ENCODE results near the gene APOD.

The APOD gene

GRCh38 chr3:195558602-195559001 lies 25.1 kb downstream of the APOD start:
- DNase-seq (no peak), ATAC-seq (peak; percentile 67)
- H3K4me3 Mint-ChIP-seq, result no peak overlapping the region
- H3K36me3 Mint-ChIP-seq (ENCODE audit: low read depth), result no peaks in the 10 kb centered on the region
- no peaks in the 10 kb centered on the region for H3K27me3 Mint-ChIP-seq
- no peaks in the 10 kb centered on the region for H3K9me3 Mint-ChIP-seq
- H3K4me1 Mint-ChIP-seq, result peaks cover 22% of the 10 kb centered on the region
- no peak overlapping the region for H3K27ac Mint-ChIP-seq

DNA sequence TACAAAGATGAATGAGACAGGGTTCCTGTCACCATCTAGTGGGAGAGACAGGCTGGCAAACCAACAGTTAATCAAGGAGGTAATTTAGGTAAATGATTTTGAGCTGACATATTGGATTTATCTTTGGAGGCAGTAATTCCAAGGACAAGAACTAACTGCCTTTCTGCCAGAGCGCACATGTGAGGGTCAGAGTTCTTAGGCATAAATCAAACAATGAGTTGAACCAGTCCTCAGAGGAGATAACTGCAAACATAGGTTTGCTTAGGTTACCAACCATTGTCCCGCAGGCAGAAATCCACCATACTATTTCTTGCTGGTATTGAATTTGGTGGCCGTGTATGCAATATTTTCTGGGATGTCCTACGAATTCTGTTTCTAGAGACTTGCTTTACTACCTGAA lies 26.4 kb downstream of the APOD start:
- no peak overlapping the region for H3K27ac Mint-ChIP-seq
- H3K9me3 Mint-ChIP-seq, result no peaks in the 10 kb centered on the region
- no peak overlapping the region for H3K4me3 Mint-ChIP-seq
- H3K4me1 Mint-ChIP-seq, result peaks cover 35% of the 10 kb centered on the region
- H3K27me3 Mint-ChIP-seq, result no peaks in the 10 kb centered on the region
- DNase-seq, result no peak
- H3K36me3 Mint-ChIP-seq (ENCODE audit: low read depth), result no peaks in the 10 kb centered on the region
- ATAC-seq, result no peak

DNA sequence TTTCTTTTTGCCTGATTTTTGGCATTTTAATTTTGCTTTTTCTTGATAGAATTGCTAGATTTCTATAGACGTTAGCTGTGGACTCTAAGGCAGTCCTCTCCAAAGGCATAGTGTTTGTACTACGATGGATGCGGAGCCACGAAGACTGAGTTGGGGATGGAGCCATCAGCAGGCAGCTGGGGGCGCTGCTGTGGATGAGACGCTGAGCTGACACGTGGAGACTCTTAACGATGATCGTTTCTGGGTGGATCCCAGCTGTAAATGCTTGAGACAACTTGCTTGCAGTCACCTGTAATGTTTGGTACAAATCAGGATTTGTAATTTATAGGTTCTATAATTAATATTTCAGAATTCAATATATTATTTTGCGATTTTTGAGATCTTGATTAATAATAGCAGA lies 27.4 kb downstream of the APOD start:
- Mint-ChIP-seq H3K27me3 (no peaks in the 10 kb centered on the region), H3K9me3 (no peaks in the 10 kb centered on the region), H3K4me1 (peaks cover 44% of the 10 kb centered on the region), H3K36me3 (ENCODE audit: low read depth) (no peaks in the 10 kb centered on the region), H3K4me3 (no peak overlapping the region), H3K27ac (no peak overlapping the region)
- ATAC-seq (no peak), DNase-seq (no peak)

DNA sequence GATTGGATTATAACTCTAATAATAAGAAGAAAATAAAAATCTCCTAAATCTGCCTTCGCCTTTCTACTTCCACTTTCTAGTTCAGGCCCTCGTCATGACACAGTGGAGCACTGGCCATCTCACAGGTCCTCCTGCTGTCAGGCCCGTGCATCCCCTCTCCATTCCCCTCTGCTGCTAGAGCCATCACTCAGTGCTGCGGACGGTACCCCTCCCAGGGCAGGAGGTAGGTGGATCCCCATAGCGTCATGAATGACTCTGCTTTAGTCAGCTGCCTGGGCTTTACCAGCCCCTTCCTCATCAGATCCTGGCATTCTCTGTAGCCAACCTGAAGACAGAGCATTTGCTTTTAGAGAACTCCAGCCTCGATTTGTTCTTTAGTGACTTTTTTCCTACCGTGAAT lies 28.6 kb downstream of the APOD start:
- H3K27me3 Mint-ChIP-seq, result no peaks in the 10 kb centered on the region
- no peak for DNase-seq

DNA sequence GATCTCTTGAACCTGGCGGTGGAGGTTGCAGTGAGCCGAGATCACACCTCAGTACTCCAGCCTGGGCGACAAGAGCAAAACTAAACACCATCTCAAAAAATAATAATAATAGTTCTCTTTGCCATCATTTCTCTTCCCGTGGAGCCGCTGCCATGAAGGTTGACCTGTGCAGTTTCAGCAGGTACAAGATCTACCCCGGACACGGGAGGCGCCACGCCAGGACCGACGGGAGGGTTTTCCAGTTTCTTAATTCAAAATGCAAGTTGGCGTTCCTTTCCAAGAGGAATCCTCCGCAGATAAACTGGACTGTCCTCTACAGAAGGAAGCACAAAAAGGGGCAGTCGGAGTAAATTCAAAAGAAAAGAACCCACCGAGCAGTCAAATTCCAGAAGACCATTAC lies 29.3 kb downstream of the APOD start:
- H3K27ac Mint-ChIP-seq, result no peak overlapping the region
- H3K4me1 Mint-ChIP-seq, result peaks cover 63% of the 10 kb centered on the region

More for the DNA sequence above, 28.6 kb downstream of the APOD start:
- no peak overlapping the region for H3K27ac Mint-ChIP-seq
- H3K9me3 Mint-ChIP-seq, result no peaks in the 10 kb centered on the region
- H3K36me3 Mint-ChIP-seq (ENCODE audit: low read depth), result no peaks in the 10 kb centered on the region
- H3K4me1 Mint-ChIP-seq, result peaks cover 57% of the 10 kb centered on the region
- H3K4me3 Mint-ChIP-seq, result no peak overlapping the region
- no peak for ATAC-seq

GRCh38 chr3:195553268-195553667 lies 30.5 kb downstream of the APOD start:
- H3K36me3 Mint-ChIP-seq (ENCODE audit: low read depth), result no peaks in the 10 kb centered on the region
- no peak for DNase-seq
- no peak for ATAC-seq
- H3K9me3 Mint-ChIP-seq, result no peaks in the 10 kb centered on the region
- H3K4me1 Mint-ChIP-seq, result peaks cover 62% of the 10 kb centered on the region
- no peak overlapping the region for H3K4me3 Mint-ChIP-seq
- no peak overlapping the region for H3K27ac Mint-ChIP-seq
- no peaks in the 10 kb centered on the region for H3K27me3 Mint-ChIP-seq

More for the DNA sequence above, 29.3 kb downstream of the APOD start:
- ATAC-seq, result no peak
- Mint-ChIP-seq H3K9me3 (no peaks in the 10 kb centered on the region), H3K27me3 (no peaks in the 10 kb centered on the region), H3K4me3 (no peak overlapping the region), H3K36me3 (ENCODE audit: low read depth) (no peaks in the 10 kb centered on the region)
- DNase-seq, result no peak

DNA sequence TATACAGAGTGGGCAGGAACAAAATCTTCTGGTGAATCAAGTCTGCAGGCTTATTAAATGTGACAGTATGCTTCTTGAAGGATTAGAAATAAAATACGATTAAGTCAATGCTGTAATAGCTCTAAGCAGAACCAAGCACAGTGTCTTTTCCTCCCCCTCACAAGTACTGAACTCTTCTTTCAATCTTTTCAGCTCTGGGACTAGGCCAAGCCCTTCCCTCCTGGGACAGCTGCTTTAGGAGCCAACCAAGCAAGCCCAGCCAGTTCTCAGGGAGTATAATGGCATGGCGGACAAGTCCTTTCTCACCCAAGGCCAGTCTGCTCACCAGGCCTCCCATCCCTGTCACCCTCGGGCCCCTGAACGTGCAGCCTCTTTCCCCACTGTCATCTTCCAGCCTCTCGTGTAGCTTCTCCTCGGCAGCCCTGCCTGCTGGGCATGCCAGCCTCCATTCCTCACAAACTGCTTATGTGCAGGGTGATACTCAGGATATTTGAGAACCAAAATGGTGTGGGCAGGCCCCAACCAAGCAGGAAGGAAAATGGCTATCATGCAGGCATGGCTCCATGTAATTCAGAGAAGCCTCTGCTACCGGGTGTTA lies 32.3 kb downstream of the APOD start:
- peaks cover 75% of the 10 kb centered on the region for H3K4me1 Mint-ChIP-seq
- H3K9me3 Mint-ChIP-seq, result no peaks in the 10 kb centered on the region
- H3K27ac Mint-ChIP-seq, result peak overlapping the region; percentile 90

DNA sequence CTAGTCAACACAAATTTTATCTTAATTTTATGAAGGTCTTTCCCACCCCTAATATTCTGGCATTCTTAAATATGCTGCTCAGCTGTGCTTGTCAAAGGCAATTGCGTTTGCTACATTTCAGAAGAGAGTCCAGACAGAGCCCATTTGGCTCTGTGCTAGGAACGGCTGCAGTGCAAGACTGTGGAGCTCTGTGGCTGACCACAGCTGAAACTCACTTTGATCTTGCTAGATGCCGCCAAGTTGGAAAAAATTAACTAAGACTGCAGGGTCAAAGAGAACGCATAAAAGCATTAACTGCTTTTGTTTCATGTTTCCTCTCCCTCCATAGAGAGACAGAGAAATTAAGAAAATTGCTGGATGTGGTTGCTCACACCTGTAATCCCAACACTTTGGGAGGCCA lies 33.0 kb downstream of the APOD start:
- Mint-ChIP-seq H3K4me1 (peaks cover 77% of the 10 kb centered on the region), H3K9me3 (no peaks in the 10 kb centered on the region), H3K27ac (peak overlapping the region; percentile 90), H3K4me3 (peak overlapping the region; percentile 73), H3K27me3 (no peaks in the 10 kb centered on the region), H3K36me3 (ENCODE audit: low read depth) (no peaks in the 10 kb centered on the region)
- ATAC-seq, result peak; percentile 71
- DNase-seq, result peak; percentile 43

More for the DNA sequence above, 32.3 kb downstream of the APOD start:
- no peaks in the 10 kb centered on the region for H3K27me3 Mint-ChIP-seq
- no peak for ATAC-seq
- DNase-seq, result no peak
- no peaks in the 10 kb centered on the region for H3K36me3 Mint-ChIP-seq (ENCODE audit: low read depth)
- H3K4me3 Mint-ChIP-seq, result no peak overlapping the region

GRCh38 chr3:195549931-195550519 lies 33.7 kb downstream of the APOD start:
- peak; percentile 76 for DNase-seq
- H3K27ac Mint-ChIP-seq, result peak overlapping the region; percentile 90
- H3K4me3 Mint-ChIP-seq, result peak overlapping the region; percentile 73
- peaks cover 79% of the 10 kb centered on the region for H3K4me1 Mint-ChIP-seq
- no peaks in the 10 kb centered on the region for H3K9me3 Mint-ChIP-seq
- ATAC-seq, result peak; percentile 74
- H3K36me3 Mint-ChIP-seq (ENCODE audit: low read depth), result no peaks in the 10 kb centered on the region
- H3K27me3 Mint-ChIP-seq, result no peaks in the 10 kb centered on the region

GRCh38 chr3:195548987-195549386 lies 34.8 kb downstream of the APOD start:
- ATAC-seq, result no peak
- Mint-ChIP-seq H3K9me3 (no peaks in the 10 kb centered on the region), H3K36me3 (ENCODE audit: low read depth) (no peaks in the 10 kb centered on the region), H3K4me1 (peaks cover 90% of the 10 kb centered on the region), H3K27me3 (no peaks in the 10 kb centered on the region), H3K27ac (no peak overlapping the region), H3K4me3 (no peak overlapping the region)
- DNase-seq, result no peak

GRCh38 chr3:195548501-195548900 lies 35.2 kb downstream of the APOD start:
- H3K9me3 Mint-ChIP-seq, result no peaks in the 10 kb centered on the region
- no peak overlapping the region for H3K4me3 Mint-ChIP-seq
- no peaks in the 10 kb centered on the region for H3K27me3 Mint-ChIP-seq
- DNase-seq, result no peak
- peak overlapping the region; percentile 28 for H3K27ac Mint-ChIP-seq
- peaks cover 94% of the 10 kb centered on the region for H3K4me1 Mint-ChIP-seq
- no peak for ATAC-seq
- H3K36me3 Mint-ChIP-seq (ENCODE audit: low read depth), result no peaks in the 10 kb centered on the region

GRCh38 chr3:195548006-195548405 lies 35.7 kb downstream of the APOD start:
- Mint-ChIP-seq H3K27me3 (no peaks in the 10 kb centered on the region), H3K4me3 (no peak overlapping the region), H3K4me1 (peaks cover 89% of the 10 kb centered on the region), H3K9me3 (no peaks in the 10 kb centered on the region), H3K36me3 (ENCODE audit: low read depth) (no peaks in the 10 kb centered on the region), H3K27ac (no peak overlapping the region)
- no peak for DNase-seq
- no peak for ATAC-seq

DNA sequence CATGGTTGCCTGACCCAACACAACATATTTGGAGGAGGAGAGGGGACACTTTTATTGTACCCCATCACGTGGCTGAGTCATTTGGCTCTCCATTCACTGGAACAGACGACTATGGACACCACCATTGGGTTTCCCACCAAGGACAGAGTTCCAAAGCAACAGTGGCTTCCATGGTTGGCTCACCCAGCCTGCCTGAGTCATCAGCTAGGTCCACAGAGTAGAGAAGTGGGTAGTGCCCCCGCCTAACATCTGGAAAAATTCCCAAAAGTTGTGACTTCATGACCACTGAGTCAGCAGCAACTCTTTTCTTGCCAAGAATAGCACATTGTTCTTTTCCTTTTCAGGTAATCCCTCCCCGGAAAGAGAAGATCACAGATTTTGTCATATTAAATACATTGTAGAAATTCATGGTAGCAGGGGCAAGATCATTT lies 37.6 kb downstream of the APOD start:
- Mint-ChIP-seq H3K4me1 (peaks cover 70% of the 10 kb centered on the region), H3K36me3 (ENCODE audit: low read depth) (peaks cover 4% of the 10 kb centered on the region), H3K9me3 (no peaks in the 10 kb centered on the region), H3K27ac (peak overlapping the region; percentile 82), H3K4me3 (peak overlapping the region; percentile 52), H3K27me3 (no peaks in the 10 kb centered on the region)
- ATAC-seq (no peak), DNase-seq (peak; percentile 18)

GRCh38 chr3:195544634-195545033 lies 39.1 kb downstream of the APOD start:
- H3K9me3 Mint-ChIP-seq, result no peaks in the 10 kb centered on the region
- no peak for ATAC-seq
- peaks cover 69% of the 10 kb centered on the region for H3K4me1 Mint-ChIP-seq
- H3K36me3 Mint-ChIP-seq (ENCODE audit: low read depth), result peaks cover 17% of the 10 kb centered on the region
- H3K4me3 Mint-ChIP-seq, result peak overlapping the region; percentile 85
- H3K27me3 Mint-ChIP-seq, result no peaks in the 10 kb centered on the region
- H3K27ac Mint-ChIP-seq, result peak overlapping the region; percentile 7
- DNase-seq, result no peak

GRCh38 chr3:195544230-195544536 lies 39.6 kb downstream of the APOD start:
- ATAC-seq, result no peak
- H3K4me1 Mint-ChIP-seq, result peaks cover 72% of the 10 kb centered on the region
- H3K36me3 Mint-ChIP-seq (ENCODE audit: low read depth), result peaks cover 22% of the 10 kb centered on the region
- DNase-seq, result no peak
- H3K27ac Mint-ChIP-seq, result peak overlapping the region; percentile 7
- H3K4me3 Mint-ChIP-seq, result peak overlapping the region; percentile 85
- H3K9me3 Mint-ChIP-seq, result no peaks in the 10 kb centered on the region
- no peaks in the 10 kb centered on the region for H3K27me3 Mint-ChIP-seq

Data from activated naive CD8-positive, alpha-beta T cell treated with anti-CD3 and anti-CD28 coated beads, Interleukin-2, amount 50 U/mL, for 24 hours (primary cell).